Epithelial cell of prostate (primary cell): Measurements from ENCODE around the gene LENG9.
"Not testable (repeated sequence)": the region's sequence is repeated elsewhere in the genome, so short reads cannot be mapped to it uniquely, and the experiment has no call there.

Source experiments
- DNase-seq: peaks from one replicate; pipeline ENCODE4 v3.0.0-alpha.2; 2011; ENCODE audit warnings: low read depth, low spot score
- H3K27ac ChIP-seq: fragments of 450-650 bp; 2 replicates; pipeline ENCODE4 v1.5.1; 2017; ENCODE audit warnings: mild to moderate bottlenecking

LENG9 gene

DNA sequence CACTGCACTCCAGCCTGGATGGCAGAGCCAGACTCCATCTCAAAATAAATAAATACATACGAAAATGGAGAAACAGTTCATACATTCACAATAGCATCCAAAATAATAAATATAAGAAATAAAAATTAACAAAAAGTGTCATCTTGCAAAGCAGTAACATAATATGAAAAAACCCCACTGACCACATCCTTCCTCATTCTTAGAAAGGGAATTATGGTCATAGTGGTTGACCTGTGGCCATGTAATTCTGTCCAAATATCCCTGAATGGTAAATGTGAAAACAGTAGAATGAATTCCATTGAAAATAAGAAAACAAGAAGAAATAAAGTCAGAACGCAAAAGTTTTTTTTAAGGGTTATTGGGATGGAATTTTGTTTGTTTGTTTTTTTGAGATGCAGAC, 16.5 kb upstream of the LENG9 start:
- H3K27ac ChIP-seq: no peak overlapping the region
- no peak for DNase-seq

- no peak overlapping the region for H3K27ac ChIP-seq
- DNase-seq: no peak
Measured at GRCh38 chr19:54478677-54479266, 15.2 kb upstream of the LENG9 start.

DNA sequence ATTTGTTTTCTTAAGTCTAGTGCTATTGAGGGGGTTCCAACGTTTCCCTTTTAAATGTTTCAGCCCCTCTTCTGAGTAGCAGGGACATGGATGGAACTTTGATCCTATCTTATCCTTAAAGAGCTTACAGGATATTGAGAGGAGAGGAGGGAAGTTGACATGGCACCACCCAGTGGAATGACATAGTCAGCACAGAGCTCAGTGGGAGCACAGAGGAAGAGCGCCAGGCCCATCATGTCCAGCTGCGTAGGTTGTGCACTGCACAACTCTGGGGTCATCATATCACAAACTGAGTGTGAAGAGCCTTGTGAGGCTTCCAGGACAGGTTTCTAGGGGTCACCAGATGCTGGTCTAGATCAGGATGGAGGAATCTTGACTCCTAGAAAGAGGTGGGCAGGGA, 14.1 kb upstream of the LENG9 start:
- DNase-seq: no peak
- H3K27ac ChIP-seq: no peak overlapping the region

- no peak overlapping the region for H3K27ac ChIP-seq
- DNase-seq: no peak
Measured at GRCh38 chr19:54475706-54476105, 12.1 kb upstream of the LENG9 start.

GRCh38 chr19:54473892-54474372, 10.4 kb upstream of the LENG9 start:
- DNase-seq: no peak
- peak overlapping the region; percentile 71 for H3K27ac ChIP-seq

GRCh38 chr19:54473071-54473891, 9.7 kb upstream of the LENG9 start, which contains the start of gene CDC42EP5:
TSS of gene CDC42EP5 (minus strand) at chr19:54473296. CDS start at chr19:54465547, 7,749 bp downstream.
- H3K27ac ChIP-seq: peak within 1 kb of the TSS; percentile 71
- no peak for DNase-seq

DNA sequence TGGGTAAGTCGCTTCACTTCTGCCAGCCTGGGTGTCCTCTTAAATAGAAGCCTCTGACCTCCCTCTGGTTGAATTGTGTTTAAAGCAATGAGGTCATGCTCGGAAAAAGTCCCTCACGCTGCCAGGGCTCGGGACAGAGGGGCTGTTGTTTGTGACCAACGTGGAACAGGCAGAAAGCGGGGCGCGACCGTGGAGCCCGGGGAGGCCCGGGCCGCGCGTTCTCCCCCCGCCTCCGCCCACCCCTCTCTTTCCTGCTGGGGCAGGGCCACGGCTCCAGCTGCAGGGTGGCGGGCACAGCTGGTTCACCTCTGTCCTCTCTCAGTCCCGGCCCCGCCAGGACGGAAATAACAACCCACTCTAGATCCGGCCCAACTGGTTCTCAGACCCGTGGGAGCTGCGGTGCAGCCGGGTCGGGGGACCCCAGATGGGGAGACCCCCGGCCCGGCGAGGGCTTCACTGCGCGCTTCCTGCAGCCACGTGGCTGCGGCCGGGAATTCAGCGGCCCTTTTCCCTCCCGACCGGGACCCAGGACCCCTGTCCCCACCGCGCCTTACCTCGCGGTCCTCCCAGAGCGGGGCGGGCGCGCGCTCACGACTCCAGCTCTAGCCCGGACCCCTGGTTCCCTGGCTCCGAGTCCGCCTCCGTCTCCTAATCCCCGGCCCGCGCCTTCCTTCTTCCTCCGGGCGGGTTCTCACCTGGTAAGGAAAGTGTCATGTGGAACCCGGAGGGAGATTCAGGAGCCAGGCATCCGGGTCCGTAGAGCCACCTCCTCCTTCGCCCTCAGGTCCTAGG, 7.6 kb upstream of the LENG9 start:
- H3K27ac ChIP-seq: peak overlapping the region; percentile 39

GRCh38 chr19:54470276-54470887, 6.8 kb upstream of the LENG9 start:
- H3K27ac ChIP-seq: no peak overlapping the region
- no peak for DNase-seq

More for the DNA sequence above, 7.6 kb upstream of the LENG9 start:
- DNase-seq: no peak

DNA sequence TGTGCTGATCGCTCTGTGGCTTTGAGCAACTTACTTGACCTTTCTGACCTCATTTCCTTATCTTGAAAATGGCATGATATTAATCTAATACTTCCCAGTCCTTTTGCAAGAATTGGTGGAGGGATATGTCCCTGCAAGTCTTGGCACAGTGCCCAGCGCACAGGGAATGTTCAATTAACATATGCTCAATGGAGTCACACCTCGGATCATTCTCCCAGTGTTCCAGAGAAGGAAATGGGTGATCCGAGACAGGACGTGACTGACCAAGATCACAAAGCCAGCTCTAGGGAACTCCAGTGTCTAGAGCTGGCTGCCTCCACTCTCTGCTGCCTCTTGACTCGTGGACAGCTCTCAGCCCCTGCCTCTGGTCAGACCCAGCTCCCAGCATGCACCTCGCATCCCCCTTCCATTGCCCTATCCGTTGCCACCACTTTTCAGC, 5.9 kb upstream of the LENG9 start:
- no peak overlapping the region for H3K27ac ChIP-seq
- DNase-seq: no peak

DNA sequence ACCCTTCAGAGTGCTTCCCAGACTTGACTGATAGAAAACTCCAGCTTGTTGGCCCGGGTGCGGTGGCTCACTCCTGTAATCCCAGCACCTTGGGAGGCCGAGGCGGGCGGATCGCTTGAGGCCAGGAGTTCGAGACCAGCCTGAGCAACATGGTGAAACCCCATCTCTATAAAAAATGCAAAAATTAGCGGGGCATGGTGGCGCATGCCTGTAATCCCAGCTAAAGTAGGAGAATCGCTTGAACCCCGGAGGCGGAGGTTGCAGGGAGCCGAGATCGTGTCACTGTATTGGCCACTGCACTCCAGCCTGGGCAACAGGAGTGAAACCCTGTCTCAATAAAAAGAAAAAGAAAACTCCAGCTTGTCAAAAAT, 2.5 kb upstream of the LENG9 start:
- DNase-seq, H3K27ac ChIP-seq: not testable (repeated sequence)

DNA sequence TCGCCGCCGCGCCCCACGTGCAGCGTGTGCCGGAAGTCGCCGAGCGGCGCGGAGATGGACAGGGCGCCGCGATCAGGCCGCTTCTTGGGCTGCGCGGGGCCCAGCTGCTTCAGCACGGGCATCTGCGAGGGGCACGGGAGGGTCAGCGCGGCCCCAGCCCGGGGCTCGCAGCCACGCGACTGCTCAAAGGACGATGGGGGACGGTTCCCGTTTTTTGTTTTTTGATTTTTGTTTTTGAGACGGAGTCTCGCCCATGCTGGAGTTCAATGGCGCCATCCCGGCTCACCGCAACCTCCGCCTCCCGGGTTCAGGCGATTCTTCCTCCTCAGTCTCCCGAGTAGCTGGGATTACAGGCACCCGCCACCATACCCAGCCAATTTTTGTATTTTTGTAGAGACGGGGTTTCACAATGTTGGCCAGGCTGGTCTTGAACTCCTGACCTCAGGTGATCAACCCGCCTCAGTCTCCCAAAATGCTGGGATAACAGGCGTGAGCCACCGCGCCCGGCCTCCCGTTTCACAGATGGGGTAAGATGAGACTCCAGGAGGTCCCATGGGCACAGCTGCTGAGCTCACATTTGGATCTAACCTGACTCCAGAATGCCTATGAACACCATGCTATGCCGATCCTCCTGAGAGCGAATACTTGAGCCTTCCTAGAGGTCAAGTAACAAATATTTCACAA, 2.0 kb upstream of the LENG9 start:
- DNase-seq: no peak
- peak overlapping the region; percentile 99 for H3K27ac ChIP-seq

DNA sequence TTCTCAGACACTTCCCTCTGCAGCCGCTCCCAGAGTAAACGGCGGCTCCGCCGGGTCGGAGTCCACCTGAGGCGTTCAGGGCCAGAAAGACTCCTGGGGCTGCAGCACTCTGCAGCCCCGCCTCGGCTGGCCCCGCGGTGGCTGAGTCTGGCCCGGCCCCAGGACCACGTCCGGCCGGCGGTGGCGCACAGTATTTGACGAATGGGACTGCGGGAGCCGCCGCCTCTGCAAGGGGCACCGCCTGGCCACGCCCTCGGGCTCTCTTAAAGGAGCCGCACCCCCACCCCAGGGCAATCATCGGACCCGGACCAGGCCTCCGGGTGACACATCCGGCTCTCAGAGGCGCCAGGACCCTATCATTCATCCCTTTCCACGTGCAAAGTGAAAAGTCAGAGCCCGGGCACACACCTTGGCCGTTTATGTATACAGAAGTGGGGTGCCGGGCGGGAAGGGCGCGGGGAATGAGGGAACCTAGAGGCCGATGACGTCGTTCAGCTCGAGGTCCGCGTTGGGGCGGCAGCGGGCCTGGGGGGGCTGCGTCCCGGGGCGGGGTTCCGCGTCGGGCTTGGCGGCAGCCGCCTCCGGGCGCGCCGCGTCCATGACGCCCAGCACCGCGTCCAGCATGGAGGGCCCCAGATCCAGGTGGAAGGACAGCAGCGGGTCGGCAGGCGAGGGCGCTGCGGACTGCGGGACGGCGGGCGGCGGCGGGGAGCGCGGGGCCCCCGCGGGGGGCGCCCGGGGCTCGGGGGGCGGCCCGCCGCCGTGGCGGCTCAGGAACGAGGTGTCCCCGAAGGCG, 1.2 kb upstream of the LENG9 start:
- no peak for DNase-seq
- peak overlapping the region; percentile 99 for H3K27ac ChIP-seq

- peak overlapping the region; percentile 99 for H3K27ac ChIP-seq
- peak; percentile 99 for DNase-seq
Measured at GRCh38 chr19:54464044-54464629, 559 bp upstream of the LENG9 start.

- peak overlapping the region; percentile 99 for H3K27ac ChIP-seq
- DNase-seq: no peak
Measured at GRCh38 chr19:54462655-54463530, 685 bp downstream of the LENG9 start.

- H3K27ac ChIP-seq: peak overlapping the region; percentile 99
- DNase-seq: no peak
Measured at GRCh38 chr19:54462047-54462654, 1.4 kb downstream of the LENG9 start.

- H3K27ac ChIP-seq: peak overlapping the region; percentile 99
Measured at GRCh38 chr19:54461613-54462012, 2.0 kb downstream of the LENG9 start.

GRCh38 chr19:54461210-54461609, 2.4 kb downstream of the LENG9 start:
- H3K27ac ChIP-seq: peak overlapping the region; percentile 99
- no peak for DNase-seq

More at GRCh38 chr19:54461613-54462012, 2.0 kb downstream of the LENG9 start:
- no peak for DNase-seq
